Measurements from ENCODE around the gene ZNF169.

ZNF169 gene

DNA sequence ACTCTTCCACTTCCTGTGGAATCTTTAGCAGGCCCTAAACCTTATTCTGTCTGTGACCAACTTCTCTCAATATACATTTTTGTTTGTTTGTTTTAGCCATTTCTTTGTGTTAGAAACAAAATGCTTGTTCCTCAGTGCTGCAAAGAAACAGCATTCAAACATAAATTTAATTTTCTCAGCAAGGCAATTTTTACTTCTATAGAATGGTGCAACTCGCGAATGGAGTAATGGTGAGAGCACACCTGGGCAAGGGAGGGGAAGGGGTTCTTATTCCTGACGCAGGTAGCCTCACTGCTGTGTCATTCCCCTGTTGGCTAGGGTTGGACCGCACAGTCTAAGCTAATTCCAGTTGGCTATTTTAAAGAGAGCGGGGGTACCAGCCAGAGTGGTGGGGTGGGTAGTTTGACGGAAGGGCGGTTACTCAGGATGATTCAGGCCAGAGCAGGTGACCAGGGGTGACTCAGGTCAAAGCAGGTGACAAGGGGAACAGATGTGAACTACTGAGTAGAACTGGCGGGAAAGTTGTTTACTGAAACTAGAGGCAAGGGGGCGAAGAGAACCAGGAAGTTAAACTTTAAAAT is 21.4 kb downstream of the ZNF169 start:
- H3K36me3 ChIP-seq = peaks cover 20 to 27% (median 21%) of the 10 kb centered on the region in 3 donors
- no peaks in the 10 kb centered on the region for H3K4me1 ChIP-seq
- H3K27me3 ChIP-seq = no peaks in the 10 kb centered on the region
- TF ChIP-seq, protein P1, sequence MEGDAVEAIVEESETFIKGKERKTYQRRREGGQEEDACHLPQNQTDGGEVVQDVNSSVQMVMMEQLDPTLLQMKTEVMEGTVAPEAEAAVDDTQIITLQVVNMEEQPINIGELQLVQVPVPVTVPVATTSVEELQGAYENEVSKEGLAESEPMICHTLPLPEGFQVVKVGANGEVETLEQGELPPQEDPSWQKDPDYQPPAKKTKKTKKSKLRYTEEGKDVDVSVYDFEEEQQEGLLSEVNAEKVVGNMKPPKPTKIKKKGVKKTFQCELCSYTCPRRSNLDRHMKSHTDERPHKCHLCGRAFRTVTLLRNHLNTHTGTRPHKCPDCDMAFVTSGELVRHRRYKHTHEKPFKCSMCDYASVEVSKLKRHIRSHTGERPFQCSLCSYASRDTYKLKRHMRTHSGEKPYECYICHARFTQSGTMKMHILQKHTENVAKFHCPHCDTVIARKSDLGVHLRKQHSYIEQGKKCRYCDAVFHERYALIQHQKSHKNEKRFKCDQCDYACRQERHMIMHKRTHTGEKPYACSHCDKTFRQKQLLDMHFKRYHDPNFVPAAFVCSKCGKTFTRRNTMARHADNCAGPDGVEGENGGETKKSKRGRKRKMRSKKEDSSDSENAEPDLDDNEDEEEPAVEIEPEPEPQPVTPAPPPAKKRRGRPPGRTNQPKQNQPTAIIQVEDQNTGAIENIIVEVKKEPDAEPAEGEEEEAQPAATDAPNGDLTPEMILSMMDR (IDR thresholded peaks at IDR 0.05) = no peak
- intact Hi-C loops (cut with DNase I; ENCODE audit: low total_unique reads) = no loop called here
- no peak overlapping the region for H3K4me3 ChIP-seq
- no peak for DNase-seq
- H3K9me3 ChIP-seq = no peaks in the 10 kb centered on the region
- no peak overlapping the region for H3K27ac ChIP-seq

DNA sequence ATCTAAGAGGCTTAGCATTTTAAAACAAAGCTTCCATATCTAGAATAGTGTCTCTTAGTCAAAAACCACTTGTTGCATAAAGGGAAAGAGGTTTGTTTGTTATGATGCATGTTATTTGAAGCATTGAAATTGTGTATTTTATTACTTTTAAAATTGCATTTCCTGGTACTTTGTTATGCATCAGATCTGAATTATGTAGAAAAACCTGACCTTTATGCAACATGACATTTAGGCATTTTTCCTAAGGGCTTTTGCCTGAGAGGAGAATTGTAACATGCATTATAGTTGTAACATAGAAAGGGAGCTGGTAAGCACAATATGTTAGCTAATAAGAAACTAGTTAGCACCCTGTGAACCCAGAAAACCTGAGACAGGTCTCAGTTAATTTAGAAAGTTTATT is 22.0 kb downstream of the ZNF169 start:
- Histone ChIP-seq H3K9me3 (no peaks in the 10 kb centered on the region), H3K4me1 (no peaks in the 10 kb centered on the region), H3K36me3 (peaks cover 20 to 27% (median 21%) of the 10 kb centered on the region in 3 donors), H3K27ac (no peak overlapping the region), H3K27me3 (no peaks in the 10 kb centered on the region), H3K4me3 (no peak overlapping the region)
- intact Hi-C loops (cut with DNase I; ENCODE audit: low total_unique reads) = no loop called here
- no peak for DNase-seq
- TF ChIP-seq, protein P1 (IDR thresholded peaks at IDR 0.05) = no peak

DNA sequence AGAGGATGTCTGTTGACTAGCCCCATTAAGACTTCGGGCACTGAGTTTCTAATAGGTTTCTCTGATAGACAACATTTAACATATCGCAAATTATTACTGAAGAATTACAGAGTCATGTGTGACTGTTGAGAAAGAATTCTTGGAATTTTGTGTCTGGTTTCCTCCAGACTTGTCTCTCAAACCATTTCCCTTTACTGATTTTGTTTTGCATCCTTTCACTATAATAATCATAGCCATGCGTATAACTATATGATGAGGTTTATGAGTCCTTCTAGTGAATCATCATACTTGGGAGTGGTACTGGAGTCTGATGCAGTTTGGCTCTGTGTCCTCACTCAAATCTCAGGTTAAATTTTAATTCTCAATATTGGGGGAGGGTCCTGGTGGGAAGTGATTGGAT is 27.0 kb downstream of the ZNF169 start:
- no peak overlapping the region for H3K4me3 ChIP-seq
- no peaks in the 10 kb centered on the region for H3K27me3 ChIP-seq
- H3K27ac ChIP-seq = no peak overlapping the region
- H3K36me3 ChIP-seq = peaks cover 0 to 21% (median 0%) of the 10 kb centered on the region in 3 donors
- no peaks in the 10 kb centered on the region for H3K9me3 ChIP-seq
- TF ChIP-seq, protein P1 (IDR thresholded peaks at IDR 0.05) = no peak
- no peak for DNase-seq
- peaks cover 0 to 35% (median 11%) of the 10 kb centered on the region in 4 donors for H3K4me1 ChIP-seq
- intact Hi-C loops (cut with DNase I; ENCODE audit: low total_unique reads) = no loop called here

DNA sequence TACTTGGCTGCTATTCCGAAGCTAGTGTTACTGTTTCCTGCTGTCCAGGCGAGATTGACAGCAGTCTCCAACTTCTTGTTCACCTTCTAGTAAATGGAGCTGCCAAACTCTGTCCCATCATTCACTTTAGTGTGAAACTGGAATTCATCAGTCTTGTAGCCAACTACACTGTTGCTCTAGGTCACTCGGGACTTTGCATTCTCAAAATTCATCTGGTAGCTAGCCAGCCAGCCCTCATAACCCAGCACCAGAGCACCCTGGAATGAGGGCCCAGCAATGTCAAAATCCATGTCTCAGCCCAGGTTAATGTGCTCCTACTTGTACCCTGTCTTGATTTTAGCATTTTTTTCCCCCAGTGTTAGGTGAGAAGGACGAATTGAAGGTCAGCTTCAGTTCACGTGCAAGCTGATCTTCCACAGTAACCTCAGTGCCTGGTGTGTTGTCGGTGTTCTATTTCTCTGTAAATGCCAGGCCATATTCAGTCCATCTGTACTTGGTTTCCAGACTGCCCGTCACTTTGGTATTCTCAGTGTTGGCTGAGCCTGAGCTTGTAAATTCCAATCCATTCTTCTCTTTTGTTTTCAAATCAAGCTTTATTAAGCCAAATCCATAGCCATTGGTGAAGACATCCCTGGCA is 28.9 kb downstream of the ZNF169 start:
- no peak for DNase-seq
- Histone ChIP-seq H3K9me3 (no peaks in the 10 kb centered on the region), H3K27ac (peak overlapping the region; percentile 8 to 39), H3K27me3 (no peaks in the 10 kb centered on the region), H3K36me3 (peaks cover 0 to 21% (median 0%) of the 10 kb centered on the region in 3 donors), H3K4me1 (peaks cover 0 to 47% (median 15%) of the 10 kb centered on the region in 4 donors), H3K4me3 (no peak overlapping the region)
- TF ChIP-seq, protein P1 (IDR thresholded peaks at IDR 0.05) = no peak
- intact Hi-C loops (cut with DNase I; ENCODE audit: low total_unique reads) = no loop called here

DNA sequence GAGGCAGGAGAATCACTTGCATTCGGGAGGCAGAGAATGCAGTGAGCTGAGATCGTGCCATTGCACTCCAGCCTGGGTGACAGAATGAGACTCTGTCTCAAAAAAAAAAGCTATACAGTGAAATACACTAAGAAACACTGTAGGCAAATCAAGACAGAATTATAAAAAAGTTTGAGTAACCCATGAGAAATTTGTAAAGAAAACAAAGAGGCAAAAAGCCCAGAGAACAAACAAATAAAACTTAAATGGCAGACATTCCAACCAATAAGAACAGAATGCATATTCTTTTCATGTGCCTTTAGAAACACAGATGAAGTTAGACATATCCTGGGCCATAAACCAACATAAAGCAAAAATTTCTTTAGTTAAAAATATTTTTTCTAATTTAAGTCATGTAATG is 30.6 kb downstream of the ZNF169 start:
- DNase-seq = no peak
- Histone ChIP-seq H3K27ac (peak overlapping the region; percentile 9 to 36), H3K4me1 (peaks cover 0 to 54% (median 17%) of the 10 kb centered on the region in 4 donors), H3K4me3 (no peak overlapping the region), H3K27me3 (no peaks in the 10 kb centered on the region), H3K9me3 (no peaks in the 10 kb centered on the region), H3K36me3 (peaks cover 0 to 34% (median 11%) of the 10 kb centered on the region in 3 donors)
- TF ChIP-seq, protein P1 (IDR thresholded peaks at IDR 0.05) = no peak
- intact Hi-C loops (cut with DNase I; ENCODE audit: low total_unique reads) = no loop called here
